K562 (cell line): ENCODE measurements around the gene PTCH1. TPM values are rescaled to one million over a fixed set of nuclear protein-coding genes. Genes with fewer than 3 reads are reported as not detected.

Source experiments
- ARHGAP35 ChIP-seq: fragments of 450-650 bp; IDR thresholded peaks from 2 replicates; pipeline ENCODE4 v1.6.1; 2018; ENCODE audit not compliant: partially characterized antibody
- ATF1 ChIP-seq, 2 experiments: fragments of 450-650 bp in 1 of 2; IDR thresholded peaks; 2 replicates each; pipeline ENCODE4 v1.6.1; 2016; ENCODE audit warnings: missing compliant biosample characterization in 1 of 2, missing genetic modification characterization in 1 of 2
- HSF4 ChIP-seq: fragments of 250-450 bp; sonication (Bioruptor Pico); IDR thresholded peaks from 2 replicates; pipeline ENCODE4 v2.1.2; 2022; ENCODE audit warnings: mild to moderate bottlenecking, moderate library complexity, borderline replicate concordance
- ILK ChIP-seq: fragments of 450-650 bp; IDR thresholded peaks from 2 replicates; pipeline ENCODE4 v1.6.1; 2016; ENCODE audit warnings: missing genetic modification characterization, low read depth, mild to moderate bottlenecking, missing compliant biosample characterization, moderate library complexity, borderline replicate concordance
- JUND ChIP-seq, 2 experiments: IDR thresholded peaks; 2 replicates in 1 of 2; 3 replicates in 1 of 2; pipeline ENCODE4 v1.6.1; 2011; ENCODE audit warnings: borderline replicate concordance in 2 of 2, low read depth in 2 of 2, low read length in 2 of 2, improper control_type of control experiment in 1 of 2, missing biosample characterization in 1 of 2, missing genetic modification characterization in 1 of 2, missing genetic modification reagents in 1 of 2
- LARP7 ChIP-seq: fragments of 450-650 bp; IDR thresholded peaks from 2 replicates; pipeline ENCODE4 v1.6.1; 2016
- NFIX ChIP-seq: fragments of 250-450 bp; sonication (Bioruptor Pico); IDR thresholded peaks from 2 replicates; pipeline ENCODE4 v1.4.0; 2020; ENCODE audit warnings: low read depth, mild to moderate bottlenecking, moderate library complexity
- PHF8 ChIP-seq: fragments of 200-600 bp; sonication (generic); IDR thresholded peaks from 2 replicates; pipeline ENCODE4 v1.6.1; 2012; ENCODE audit warnings: mixed run types, mild to moderate bottlenecking, inconsistent platforms, low read length, moderate library complexity, borderline replicate concordance
- RB1 ChIP-seq: fragments of 450-650 bp; IDR thresholded peaks from 2 replicates; pipeline ENCODE4 v1.6.1; 2017; ENCODE audit warnings: low read depth, mild to moderate bottlenecking
- RBBP5 ChIP-seq: fragments of 200-600 bp; sonication (generic); IDR thresholded peaks from 2 replicates; pipeline ENCODE4 v1.6.1; 2012; ENCODE audit warnings: borderline replicate concordance, mild to moderate bottlenecking, low read length, control low read depth, inconsistent platforms; ENCODE audit not compliant: insufficient read depth, poor library complexity, severe bottlenecking
- TAL1 ChIP-seq: fragments of 450-650 bp; IDR thresholded peaks from 2 replicates; pipeline ENCODE4 v1.6.1; 2016; ENCODE audit warnings: mild to moderate bottlenecking
- TSC22D4 ChIP-seq: fragments of 450-650 bp; IDR thresholded peaks from 2 replicates; pipeline ENCODE4 v1.6.1; 2016; ENCODE audit warnings: missing genetic modification characterization, missing biosample characterization, control low read depth
- ZNF212 ChIP-seq: fragments of 450-650 bp; formaldehyde crosslinking; IDR thresholded peaks from 2 replicates; pipeline ENCODE4 v1.4.0; 2020; ENCODE audit warnings: mild to moderate bottlenecking
- ZNF436 ChIP-seq: fragments of 250-450, 450-650 bp; sonication (Bioruptor Pico); formaldehyde crosslinking; IDR thresholded peaks from 2 replicates; pipeline ENCODE4 v1.7.0; 2020; ENCODE audit warnings: mild to moderate bottlenecking
- polyA plus RNA-seq, 8 experiments: library from polyadenylated mRNA; depleted of rRNA in 4 of 8; stranded (reverse) in 5 of 8; unstranded in 3 of 8; fragments of >200 nt; fragmentation: Nextera tagmentation in 2 of 8; fragmentation: Illumina TruSeq in 1 of 8; extraction: Ambion mirVana in 2 of 8; extraction: Trizol in 1 of 8; gene quantifications; 2 replicates each; pipeline versions ENCODE4 v1.2.1 to v1.2.3, GENCODE V29; 2011 to 2014; ENCODE audit warnings: inconsistent platforms in 1 of 8, missing spikeins in 1 of 8
- total RNA-seq, 7 experiments: library from RNA; depleted of rRNA in 6 of 7; stranded (reverse); fragments of >200 nt in 6 of 7; fragmentation: Illumina TruSeq in 2 of 7; extraction: Trizol in 2 of 7; gene quantifications; 2 replicates each; pipeline versions ENCODE4 v1.2.1 to v1.2.3, GENCODE V29; 2011 to 2021; ENCODE audit warnings: low replicate concordance in 1 of 7
- TF ChIP-seq, protein P1 (sequence below): fragments of 450-650 bp; IDR thresholded peaks from 2 replicates; pipeline ENCODE4 v1.6.1; 2016; ENCODE audit warnings: mild to moderate bottlenecking
- TF ChIP-seq, protein P2 (sequence below): sonication (generic); formaldehyde crosslinking; IDR thresholded peaks from 2 replicates; pipeline ENCODE4 v1.8.0; 2023; ENCODE audit warnings: mild to moderate bottlenecking, missing genetic modification reagents
- TF ChIP-seq, protein P3 (sequence below): fragments of 450-650 bp; IDR thresholded peaks from 2 replicates; pipeline ENCODE4 v1.6.1; 2016; ENCODE audit warnings: low read depth, mild to moderate bottlenecking, moderate library complexity
- TF ChIP-seq, protein P4 (sequence below): fragments of 450-650 bp; IDR thresholded peaks from 2 replicates; pipeline ENCODE4 v1.6.1; 2016; ENCODE audit warnings: borderline replicate concordance

Gene PTCH1
- total and polyA plus RNA-seq, 9 of the 15 experiments (the other 6 are each of a cell fraction or from before 2014, with no cell fraction given): 0.70 to 9.9 (median 3.8) TPM

DNA sequence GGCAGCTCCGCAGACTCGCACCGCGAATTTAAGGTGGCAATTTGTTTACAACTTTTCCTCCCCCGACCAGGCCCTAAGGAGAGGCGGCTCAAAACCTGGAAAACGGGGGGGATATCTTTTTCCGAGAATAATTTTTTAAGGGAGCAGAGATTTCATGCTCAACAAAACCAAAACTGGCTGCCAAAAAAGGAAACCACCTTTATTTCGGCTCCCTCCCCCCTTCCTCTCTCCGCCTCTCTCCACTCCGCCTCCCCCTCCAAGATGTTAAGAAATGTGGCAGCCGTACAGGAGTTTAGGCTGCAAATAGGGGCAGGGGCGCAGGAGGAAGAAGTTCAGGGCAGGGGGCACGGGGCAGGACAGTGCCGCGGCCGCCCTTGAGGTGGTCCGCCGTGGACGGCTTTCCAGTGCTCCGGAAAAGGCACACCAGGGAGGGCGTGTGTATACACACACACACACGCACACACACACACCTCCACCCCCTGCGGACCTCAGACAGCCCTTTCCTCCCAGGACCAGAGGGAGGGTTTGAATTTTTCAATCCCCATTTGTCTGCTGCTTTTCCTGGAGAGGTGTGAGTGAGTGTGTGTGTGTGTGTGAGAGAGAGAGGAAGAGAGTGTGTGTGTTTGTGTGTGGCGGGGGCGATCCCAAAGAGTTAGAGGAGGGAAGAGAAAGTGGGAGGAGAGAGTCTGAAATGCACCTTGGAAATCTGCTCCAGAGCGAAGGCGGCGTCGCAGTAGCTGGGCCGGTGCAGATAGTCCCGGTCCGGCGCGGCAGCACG lies 9.1 kb downstream of the PTCH1 start (continued):
- TF ChIP-seq, protein P1, sequence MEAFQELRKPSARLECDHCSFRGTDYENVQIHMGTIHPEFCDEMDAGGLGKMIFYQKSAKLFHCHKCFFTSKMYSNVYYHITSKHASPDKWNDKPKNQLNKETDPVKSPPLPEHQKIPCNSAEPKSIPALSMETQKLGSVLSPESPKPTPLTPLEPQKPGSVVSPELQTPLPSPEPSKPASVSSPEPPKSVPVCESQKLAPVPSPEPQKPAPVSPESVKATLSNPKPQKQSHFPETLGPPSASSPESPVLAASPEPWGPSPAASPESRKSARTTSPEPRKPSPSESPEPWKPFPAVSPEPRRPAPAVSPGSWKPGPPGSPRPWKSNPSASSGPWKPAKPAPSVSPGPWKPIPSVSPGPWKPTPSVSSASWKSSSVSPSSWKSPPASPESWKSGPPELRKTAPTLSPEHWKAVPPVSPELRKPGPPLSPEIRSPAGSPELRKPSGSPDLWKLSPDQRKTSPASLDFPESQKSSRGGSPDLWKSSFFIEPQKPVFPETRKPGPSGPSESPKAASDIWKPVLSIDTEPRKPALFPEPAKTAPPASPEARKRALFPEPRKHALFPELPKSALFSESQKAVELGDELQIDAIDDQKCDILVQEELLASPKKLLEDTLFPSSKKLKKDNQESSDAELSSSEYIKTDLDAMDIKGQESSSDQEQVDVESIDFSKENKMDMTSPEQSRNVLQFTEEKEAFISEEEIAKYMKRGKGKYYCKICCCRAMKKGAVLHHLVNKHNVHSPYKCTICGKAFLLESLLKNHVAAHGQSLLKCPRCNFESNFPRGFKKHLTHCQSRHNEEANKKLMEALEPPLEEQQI: no peak
- TF ChIP-seq, protein P2, sequence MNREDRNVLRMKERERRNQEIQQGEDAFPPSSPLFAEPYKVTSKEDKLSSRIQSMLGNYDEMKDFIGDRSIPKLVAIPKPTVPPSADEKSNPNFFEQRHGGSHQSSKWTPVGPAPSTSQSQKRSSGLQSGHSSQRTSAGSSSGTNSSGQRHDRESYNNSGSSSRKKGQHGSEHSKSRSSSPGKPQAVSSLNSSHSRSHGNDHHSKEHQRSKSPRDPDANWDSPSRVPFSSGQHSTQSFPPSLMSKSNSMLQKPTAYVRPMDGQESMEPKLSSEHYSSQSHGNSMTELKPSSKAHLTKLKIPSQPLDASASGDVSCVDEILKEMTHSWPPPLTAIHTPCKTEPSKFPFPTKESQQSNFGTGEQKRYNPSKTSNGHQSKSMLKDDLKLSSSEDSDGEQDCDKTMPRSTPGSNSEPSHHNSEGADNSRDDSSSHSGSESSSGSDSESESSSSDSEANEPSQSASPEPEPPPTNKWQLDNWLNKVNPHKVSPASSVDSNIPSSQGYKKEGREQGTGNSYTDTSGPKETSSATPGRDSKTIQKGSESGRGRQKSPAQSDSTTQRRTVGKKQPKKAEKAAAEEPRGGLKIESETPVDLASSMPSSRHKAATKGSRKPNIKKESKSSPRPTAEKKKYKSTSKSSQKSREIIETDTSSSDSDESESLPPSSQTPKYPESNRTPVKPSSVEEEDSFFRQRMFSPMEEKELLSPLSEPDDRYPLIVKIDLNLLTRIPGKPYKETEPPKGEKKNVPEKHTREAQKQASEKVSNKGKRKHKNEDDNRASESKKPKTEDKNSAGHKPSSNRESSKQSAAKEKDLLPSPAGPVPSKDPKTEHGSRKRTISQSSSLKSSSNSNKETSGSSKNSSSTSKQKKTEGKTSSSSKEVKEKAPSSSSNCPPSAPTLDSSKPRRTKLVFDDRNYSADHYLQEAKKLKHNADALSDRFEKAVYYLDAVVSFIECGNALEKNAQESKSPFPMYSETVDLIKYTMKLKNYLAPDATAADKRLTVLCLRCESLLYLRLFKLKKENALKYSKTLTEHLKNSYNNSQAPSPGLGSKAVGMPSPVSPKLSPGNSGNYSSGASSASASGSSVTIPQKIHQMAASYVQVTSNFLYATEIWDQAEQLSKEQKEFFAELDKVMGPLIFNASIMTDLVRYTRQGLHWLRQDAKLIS: no peak
- TF ChIP-seq, protein P3, sequence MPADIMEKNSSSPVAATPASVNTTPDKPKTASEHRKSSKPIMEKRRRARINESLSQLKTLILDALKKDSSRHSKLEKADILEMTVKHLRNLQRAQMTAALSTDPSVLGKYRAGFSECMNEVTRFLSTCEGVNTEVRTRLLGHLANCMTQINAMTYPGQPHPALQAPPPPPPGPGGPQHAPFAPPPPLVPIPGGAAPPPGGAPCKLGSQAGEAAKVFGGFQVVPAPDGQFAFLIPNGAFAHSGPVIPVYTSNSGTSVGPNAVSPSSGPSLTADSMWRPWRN: no peak
- TF ChIP-seq RB1 (no peak), ATF1 (CRISPR knock-in tag; IDR thresholded peaks at IDR 0.05) (no peak), ATF1 (tag; IDR thresholded peaks at IDR 0.05) (peak; percentile 43), PHF8 (no peak; the same call in 1 of the 2 replicates), ILK (tag) (no peak), ARHGAP35 (no peak), JUND (IDR thresholded peaks at IDR 0.05; ENCODE audit: borderline replicate concordance, low read depth, low read length) (no peak), JUND (tag; IDR thresholded peaks at IDR 0.05; ENCODE audit: borderline replicate concordance, low read depth, low read length) (no peak), ZNF212 (no peak), RBBP5 (no peak), TSC22D4 (no peak), LARP7 (no peak), TAL1 (no peak), HSF4 (no peak), ZNF436 (CRISPR knock-in tag) (no peak), NFIX (CRISPR knock-in tag) (no peak)
- TF ChIP-seq, protein P4, sequence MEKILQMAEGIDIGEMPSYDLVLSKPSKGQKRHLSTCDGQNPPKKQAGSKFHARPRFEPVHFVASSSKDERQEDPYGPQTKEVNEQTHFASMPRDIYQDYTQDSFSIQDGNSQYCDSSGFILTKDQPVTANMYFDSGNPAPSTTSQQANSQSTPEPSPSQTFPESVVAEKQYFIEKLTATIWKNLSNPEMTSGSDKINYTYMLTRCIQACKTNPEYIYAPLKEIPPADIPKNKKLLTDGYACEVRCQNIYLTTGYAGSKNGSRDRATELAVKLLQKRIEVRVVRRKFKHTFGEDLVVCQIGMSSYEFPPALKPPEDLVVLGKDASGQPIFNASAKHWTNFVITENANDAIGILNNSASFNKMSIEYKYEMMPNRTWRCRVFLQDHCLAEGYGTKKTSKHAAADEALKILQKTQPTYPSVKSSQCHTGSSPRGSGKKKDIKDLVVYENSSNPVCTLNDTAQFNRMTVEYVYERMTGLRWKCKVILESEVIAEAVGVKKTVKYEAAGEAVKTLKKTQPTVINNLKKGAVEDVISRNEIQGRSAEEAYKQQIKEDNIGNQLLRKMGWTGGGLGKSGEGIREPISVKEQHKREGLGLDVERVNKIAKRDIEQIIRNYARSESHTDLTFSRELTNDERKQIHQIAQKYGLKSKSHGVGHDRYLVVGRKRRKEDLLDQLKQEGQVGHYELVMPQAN: peak; percentile 73
